Skeletal muscle tissue (tissue), 4 donors: ENCODE measurements around the gene HTRA1. TPM values are rescaled to one million over a fixed set of nuclear protein-coding genes. Genes with fewer than 3 reads are reported as not detected.

Source experiments
- H3K27ac ChIP-seq: one replicate; pipeline ENCODE4 v1.7.0; 2013; ENCODE audit warnings: mild to moderate bottlenecking, low read depth, low read length, inconsistent platforms
- H3K27me3 ChIP-seq, 3 donors: one replicate each; pipeline ENCODE4 v1.7.0; 2013; ENCODE audit warnings: low read length in 3 of 3; ENCODE audit not compliant: control insufficient read depth in 3 of 3, insufficient read depth in 3 of 3
- H3K36me3 ChIP-seq, 3 donors: one replicate each; pipeline ENCODE4 v1.7.0; 2013; ENCODE audit warnings: low read length in 3 of 3; ENCODE audit not compliant: control insufficient read depth in 3 of 3, insufficient read depth in 3 of 3
- H3K4me1 ChIP-seq, 3 donors: one replicate each; pipeline ENCODE4 v1.7.0; 2013; ENCODE audit warnings: low read length in 3 of 3, mild to moderate bottlenecking in 3 of 3; ENCODE audit not compliant: control insufficient read depth in 3 of 3, insufficient read depth in 3 of 3
- H3K4me3 ChIP-seq, 3 donors: one replicate each; pipeline ENCODE4 v1.7.0; 2013; ENCODE audit warnings: low read length in 3 of 3
- H3K9ac ChIP-seq, 3 donors: one replicate each; pipeline ENCODE4 v1.7.0; 2013; ENCODE audit warnings: low read length in 3 of 3, mild to moderate bottlenecking in 3 of 3, moderate library complexity in 2 of 3, low read depth in 1 of 3
- H3K9me3 ChIP-seq, 3 donors: one replicate each; pipeline ENCODE4 v1.7.0; 2013; ENCODE audit warnings: low read length in 3 of 3; ENCODE audit not compliant: control insufficient read depth in 3 of 3
- total RNA-seq: library from RNA; depleted of rRNA; stranded (reverse); fragments of >200 nt; gene quantifications from one replicate; pipeline ENCODE4 v1.2.3, GENCODE V29; 2014
- donor health status: Osteomylitis.

HTRA1 gene
- total RNA-seq, 1 donor from 2014 or later, result 69.9 TPM

GRCh38 chr10:122554131-122555036 lies 93.0 kb downstream of the HTRA1 start:
- no peaks in the 10 kb centered on the region for H3K4me1 ChIP-seq
- no peak overlapping the region for H3K4me3 ChIP-seq
- no peak overlapping the region for H3K27ac ChIP-seq
- H3K36me3 ChIP-seq, result no peaks in the 10 kb centered on the region
- no peaks in the 10 kb centered on the region for H3K9me3 ChIP-seq
- peaks cover 5 to 22% (median 17%) of the 10 kb centered on the region in 3 donors for H3K27me3 ChIP-seq
- no peak overlapping the region for H3K9ac ChIP-seq

- H3K27me3 ChIP-seq, result peaks cover 5 to 25% (median 21%) of the 10 kb centered on the region in 3 donors
- no peak overlapping the region for H3K27ac ChIP-seq
- no peak overlapping the region for H3K9ac ChIP-seq
- no peaks in the 10 kb centered on the region for H3K4me1 ChIP-seq
- H3K9me3 ChIP-seq, result no peaks in the 10 kb centered on the region
- H3K36me3 ChIP-seq, result no peaks in the 10 kb centered on the region
- no peak overlapping the region for H3K4me3 ChIP-seq
Measured at GRCh38 chr10:122555442-122555841, 94.1 kb downstream of the HTRA1 start.

- Histone ChIP-seq H3K4me3 (no peak overlapping the region), H3K4me1 (no peaks in the 10 kb centered on the region), H3K27me3 (peaks cover 7 to 28% (median 21%) of the 10 kb centered on the region in 3 donors), H3K9me3 (no peaks in the 10 kb centered on the region), H3K36me3 (no peaks in the 10 kb centered on the region), H3K27ac (no peak overlapping the region), H3K9ac (no peak overlapping the region)
Measured at GRCh38 chr10:122557516-122557915, 96.2 kb downstream of the HTRA1 start.

DNA sequence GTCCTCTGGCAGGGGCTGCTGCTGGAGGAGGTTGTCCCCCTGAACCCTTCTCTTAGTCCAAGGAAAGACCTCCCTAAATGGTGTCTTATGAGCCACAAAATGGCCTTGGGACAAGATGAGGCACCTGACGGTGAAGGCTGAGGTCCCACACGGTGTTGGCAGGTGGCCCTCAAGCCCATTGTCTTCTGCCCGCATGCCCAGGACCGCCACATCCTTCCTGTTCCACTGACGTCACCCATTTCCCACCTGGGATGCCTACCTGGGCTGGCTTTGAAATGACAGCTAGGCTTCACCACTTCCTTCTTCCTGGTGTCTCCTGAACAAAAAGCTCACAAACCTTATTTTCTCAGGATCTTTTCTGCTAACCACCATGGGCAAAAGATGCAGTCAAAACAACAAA lies 97.1 kb downstream of the HTRA1 start:
- no peak overlapping the region for H3K4me3 ChIP-seq
- H3K27me3 ChIP-seq, result peaks cover 14 to 29% (median 21%) of the 10 kb centered on the region in 3 donors
- H3K9me3 ChIP-seq, result no peaks in the 10 kb centered on the region
- H3K27ac ChIP-seq, result no peak overlapping the region
- no peak overlapping the region for H3K9ac ChIP-seq
- H3K36me3 ChIP-seq, result no peaks in the 10 kb centered on the region
- H3K4me1 ChIP-seq, result no peaks in the 10 kb centered on the region

DNA sequence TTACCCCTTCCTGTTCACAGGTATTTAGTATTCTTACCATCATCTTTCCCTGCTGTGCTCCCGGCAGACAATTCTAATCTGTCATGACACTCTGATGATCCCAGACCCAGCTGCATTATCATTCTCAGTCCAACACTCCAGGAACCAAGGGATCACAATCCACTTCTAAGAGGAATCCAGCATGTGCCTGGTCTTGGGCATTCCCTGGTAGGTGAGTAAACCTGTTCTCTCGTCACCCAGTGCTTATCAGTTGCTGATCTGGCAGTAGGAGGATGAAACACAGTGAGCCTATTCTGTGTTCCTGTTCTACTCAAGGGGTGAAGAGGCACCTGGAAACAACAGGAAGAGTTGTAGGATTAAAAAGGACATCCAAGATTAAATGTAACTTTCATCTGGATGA lies 97.9 kb downstream of the HTRA1 start:
- H3K36me3 ChIP-seq, result no peaks in the 10 kb centered on the region
- H3K9ac ChIP-seq, result no peak overlapping the region
- H3K4me3 ChIP-seq, result no peak overlapping the region
- peaks cover 18 to 34% (median 26%) of the 10 kb centered on the region in 3 donors for H3K27me3 ChIP-seq
- no peak overlapping the region for H3K27ac ChIP-seq
- H3K9me3 ChIP-seq, result no peaks in the 10 kb centered on the region
- no peaks in the 10 kb centered on the region for H3K4me1 ChIP-seq

DNA sequence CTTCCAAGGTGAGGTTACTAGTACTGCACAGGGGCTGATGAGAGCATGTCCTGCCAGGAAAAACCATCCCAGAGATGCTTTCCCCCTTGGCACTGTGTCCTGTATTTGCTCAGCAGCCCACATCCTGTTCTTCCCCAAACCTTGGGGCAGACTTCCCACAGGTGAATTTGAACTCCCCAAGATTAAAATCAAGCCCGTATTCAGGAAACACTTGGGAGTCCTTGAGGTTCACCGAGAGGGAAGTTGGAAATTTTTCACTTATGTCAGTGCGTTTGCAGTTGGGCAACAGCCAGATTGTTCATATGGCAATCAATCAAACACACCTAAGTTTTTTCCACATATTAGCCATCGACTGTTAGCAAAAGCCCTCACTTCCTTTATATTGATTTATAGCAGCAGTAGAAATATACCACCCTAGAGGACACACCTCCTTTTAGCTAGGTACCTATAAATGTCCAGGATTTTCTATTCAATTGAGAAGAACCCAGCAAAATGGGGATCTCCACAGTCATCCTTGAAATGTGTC lies 99.0 kb downstream of the HTRA1 start, which contains the start of gene DMBT1:
DMBT1 (plus strand) TSS at position 476 of the 526 bp plus-strand sequence; CDS start at position 493, 17 bp downstream.
- Histone ChIP-seq H3K36me3 (no peaks in the 10 kb centered on the region), H3K4me1 (peaks cover 0 to under 1% (median 0%) of the 10 kb centered on the region in 3 donors), H3K27me3 (peaks cover 18 to 34% (median 26%) of the 10 kb centered on the region in 3 donors), H3K9me3 (no peaks in the 10 kb centered on the region), H3K4me3 (no peak within 1 kb of the TSS), H3K9ac (no peak within 1 kb of the TSS), H3K27ac (no peak within 1 kb of the TSS)

DNA sequence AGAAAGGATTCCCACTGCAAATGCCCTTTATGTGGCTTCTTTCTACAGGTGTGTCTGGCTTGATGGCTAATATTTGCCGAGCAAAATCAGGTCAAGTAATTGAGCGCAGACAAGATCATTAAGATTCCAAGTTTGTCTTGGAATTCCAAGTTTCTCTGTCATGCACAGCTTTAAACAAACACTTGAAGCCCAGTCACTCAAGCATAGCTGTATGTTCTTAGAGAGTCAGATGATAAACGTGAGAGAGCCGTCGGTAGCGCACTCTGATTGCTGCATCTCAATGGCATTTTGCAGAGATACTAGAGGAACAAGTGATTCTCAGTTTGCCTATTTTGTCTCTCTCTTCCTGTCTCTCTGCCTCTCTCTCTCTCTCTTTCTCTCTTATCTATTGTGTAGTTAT lies 99.9 kb downstream of the HTRA1 start:
- H3K4me1 ChIP-seq, result peaks cover 3 to 6% (median 6%) of the 10 kb centered on the region in 3 donors
- H3K36me3 ChIP-seq, result no peaks in the 10 kb centered on the region
- H3K9ac ChIP-seq, result no peak overlapping the region
- H3K27me3 ChIP-seq, result peaks cover 18 to 33% (median 29%) of the 10 kb centered on the region in 3 donors
- no peak overlapping the region for H3K4me3 ChIP-seq
- no peaks in the 10 kb centered on the region for H3K9me3 ChIP-seq
- H3K27ac ChIP-seq, result no peak overlapping the region

- Histone ChIP-seq H3K4me1 (peaks cover 3 to 6% (median 6%) of the 10 kb centered on the region in 3 donors), H3K27me3 (peaks cover 13 to 28% (median 25%) of the 10 kb centered on the region in 3 donors), H3K4me3 (no peak overlapping the region), H3K9ac (no peak overlapping the region), H3K27ac (no peak overlapping the region), H3K36me3 (no peaks in the 10 kb centered on the region), H3K9me3 (no peaks in the 10 kb centered on the region)
Measured at GRCh38 chr10:122561792-122562191, 100.4 kb downstream of the HTRA1 start.
